HG03097 (cell line): ENCODE results near the gene TWIST2.

Experiments used
- ATAC-seq: cut with Tn5 transposase; IDR thresholded peaks from one replicate; pipeline ENCODE4 v1.9.1; 2021; ENCODE audit not compliant: unreplicated experiment, low FRiP score

Gene TWIST2

DNA sequence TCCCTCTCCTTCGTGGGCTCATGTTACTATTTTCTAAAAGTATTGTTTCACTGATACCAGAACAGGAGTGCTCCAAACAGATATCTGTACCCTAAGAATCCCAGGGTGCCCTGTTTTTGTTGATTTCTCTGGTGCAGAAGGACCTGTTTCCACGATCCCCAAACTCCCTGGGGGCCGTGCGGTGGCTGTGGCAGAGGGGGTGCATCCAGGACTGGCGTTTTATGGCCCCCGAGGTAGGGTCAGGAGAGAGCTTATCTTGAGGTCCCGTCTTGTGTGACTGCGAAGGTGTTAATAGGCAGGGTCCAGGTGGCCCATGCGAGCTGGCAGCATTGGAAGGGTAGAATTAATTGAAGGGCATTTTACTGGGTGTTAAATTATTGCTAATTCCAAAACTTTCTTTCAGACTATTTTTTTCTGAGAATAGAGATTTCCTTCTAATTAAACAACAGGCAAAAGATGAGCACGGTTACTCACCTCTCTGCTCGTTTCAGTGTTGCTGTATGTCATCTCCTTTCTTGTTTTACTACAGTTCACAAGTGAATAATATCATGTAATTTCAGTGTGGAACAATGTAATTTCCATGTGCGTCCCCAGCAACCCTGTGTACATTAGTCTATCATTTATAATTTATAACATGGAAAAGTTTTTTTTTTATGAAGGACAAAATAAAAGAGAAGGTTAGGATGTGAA lies 8.2 kb downstream of the TWIST2 start:
- no peak for ATAC-seq

DNA sequence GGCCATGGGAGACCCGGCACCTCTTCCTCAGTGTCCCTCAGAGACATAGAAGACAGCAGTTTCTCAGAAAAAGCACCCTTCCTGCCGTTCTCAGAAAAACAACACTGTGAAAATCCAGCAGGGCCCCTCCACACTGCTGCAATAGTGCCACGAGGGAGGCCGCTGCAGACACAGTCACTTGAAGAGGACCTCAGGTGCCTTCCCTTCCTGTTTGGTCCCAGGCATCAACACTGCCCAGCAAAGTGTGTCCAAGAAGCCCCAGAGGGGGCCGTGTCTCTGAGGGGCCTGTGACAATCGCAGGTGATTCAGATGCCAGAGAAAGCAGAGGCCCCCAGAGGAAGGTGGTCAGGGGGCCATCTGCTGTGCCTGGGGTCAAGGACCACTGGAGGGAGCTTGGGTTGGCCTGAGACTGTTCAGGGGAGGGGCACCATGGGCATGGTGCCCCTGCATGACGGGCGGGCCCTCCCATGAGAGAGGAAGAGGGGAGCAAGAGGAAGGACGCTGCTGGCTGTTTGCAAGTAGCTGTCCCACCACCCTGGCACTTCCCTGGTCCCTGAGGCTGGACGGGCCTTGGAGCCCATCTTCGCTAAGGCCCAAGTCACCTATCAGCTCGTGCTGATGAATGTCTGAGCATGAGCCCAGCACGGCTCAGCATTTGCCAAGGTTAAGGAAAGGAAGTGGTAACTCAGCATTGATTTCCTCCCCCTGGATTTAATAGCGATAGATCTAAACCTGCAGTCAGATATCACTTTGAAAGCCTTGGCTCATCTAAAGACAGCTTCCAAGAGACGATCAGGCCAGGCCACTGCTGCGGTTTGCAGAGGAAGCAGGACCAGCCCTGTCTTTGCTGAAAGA lies 9.1 kb downstream of the TWIST2 start:
- no peak for ATAC-seq

DNA sequence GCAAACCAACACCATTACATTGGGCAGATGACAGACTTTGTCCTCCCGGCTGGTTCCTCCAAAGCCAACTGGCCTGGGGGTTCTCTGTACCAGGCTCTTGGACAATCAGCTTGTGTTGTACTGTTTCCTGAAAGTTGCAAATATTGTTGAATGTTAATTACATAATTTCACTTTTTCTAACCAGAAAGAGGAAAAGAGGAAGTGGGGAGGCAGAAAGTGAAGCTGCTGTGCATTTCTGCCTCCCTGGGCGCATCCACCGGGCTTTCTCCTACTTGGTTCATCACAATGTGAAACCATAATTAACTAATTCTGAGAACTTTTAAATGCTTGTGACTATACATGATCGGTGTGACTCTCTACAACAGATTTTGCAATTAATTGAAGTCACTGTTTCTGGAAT lies 10.1 kb downstream of the TWIST2 start:
- ATAC-seq, result no peak

DNA sequence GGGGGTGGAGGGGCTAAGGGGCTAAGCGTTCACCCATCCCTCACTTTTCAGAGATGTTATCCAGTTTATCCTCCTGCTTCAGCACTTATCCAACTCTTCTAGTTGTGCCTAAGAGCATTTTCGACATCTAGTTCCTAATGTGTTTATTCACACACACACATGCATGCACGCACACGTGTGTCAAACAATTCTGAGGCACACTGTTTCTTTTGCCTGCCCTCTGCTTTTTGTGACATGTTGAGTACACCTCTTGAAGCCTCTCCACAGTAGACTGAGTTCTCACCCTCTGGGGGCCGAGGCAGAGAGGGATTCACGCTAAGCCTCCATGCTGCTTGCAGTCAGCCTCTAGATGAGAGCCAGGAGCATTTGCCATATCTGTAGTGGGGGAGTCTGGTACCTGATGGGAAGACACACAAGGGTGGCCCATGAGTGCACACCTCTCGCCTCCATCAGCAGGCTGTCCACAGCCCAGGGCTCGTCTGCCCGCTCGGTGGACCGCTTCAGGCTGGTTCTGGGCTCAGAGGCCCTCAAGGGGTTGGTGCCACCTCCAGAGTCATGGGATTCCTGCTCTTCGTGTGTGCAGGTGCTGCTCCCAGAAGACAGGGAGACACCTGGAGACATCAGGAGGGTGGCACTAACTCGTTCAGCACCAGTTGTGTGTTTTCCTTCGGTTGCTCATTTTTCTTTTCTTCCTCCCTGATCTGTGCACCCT lies 11.9 kb downstream of the TWIST2 start:
- no peak for ATAC-seq

DNA sequence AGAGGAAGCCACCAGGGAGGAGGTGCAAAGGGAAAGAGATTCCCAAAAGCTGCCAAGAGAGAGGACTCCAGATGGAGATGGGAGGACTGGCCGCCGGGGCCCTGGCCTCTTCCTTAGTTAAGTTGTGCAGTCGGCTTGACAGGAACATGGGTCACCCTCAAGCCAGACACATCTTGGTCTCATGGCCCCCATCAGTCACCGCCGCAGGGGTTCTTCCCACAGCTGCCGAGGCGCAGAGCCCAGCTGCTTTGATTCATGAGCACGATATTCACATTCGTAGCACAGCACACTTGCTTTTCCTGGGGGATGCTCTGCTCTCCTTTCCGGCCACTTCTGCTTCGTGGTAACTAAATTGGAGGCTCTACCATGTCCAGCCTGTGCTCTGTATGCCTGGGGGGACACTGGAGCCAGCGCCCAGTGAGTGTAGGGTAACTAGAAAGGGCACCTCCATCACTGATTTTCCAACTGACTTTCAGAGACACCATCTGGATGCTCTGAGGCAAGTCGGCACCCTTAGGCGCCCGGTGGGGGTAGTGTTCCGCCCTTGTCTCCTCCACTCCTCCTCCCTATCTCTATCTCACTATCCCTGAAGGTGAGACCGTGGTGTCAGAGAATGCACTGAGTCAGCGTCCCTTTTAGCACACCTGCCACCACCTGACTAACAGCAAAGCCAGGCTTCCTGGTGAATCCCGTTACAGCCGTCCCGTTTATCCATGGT lies 13.3 kb downstream of the TWIST2 start:
- ATAC-seq, result no peak

DNA sequence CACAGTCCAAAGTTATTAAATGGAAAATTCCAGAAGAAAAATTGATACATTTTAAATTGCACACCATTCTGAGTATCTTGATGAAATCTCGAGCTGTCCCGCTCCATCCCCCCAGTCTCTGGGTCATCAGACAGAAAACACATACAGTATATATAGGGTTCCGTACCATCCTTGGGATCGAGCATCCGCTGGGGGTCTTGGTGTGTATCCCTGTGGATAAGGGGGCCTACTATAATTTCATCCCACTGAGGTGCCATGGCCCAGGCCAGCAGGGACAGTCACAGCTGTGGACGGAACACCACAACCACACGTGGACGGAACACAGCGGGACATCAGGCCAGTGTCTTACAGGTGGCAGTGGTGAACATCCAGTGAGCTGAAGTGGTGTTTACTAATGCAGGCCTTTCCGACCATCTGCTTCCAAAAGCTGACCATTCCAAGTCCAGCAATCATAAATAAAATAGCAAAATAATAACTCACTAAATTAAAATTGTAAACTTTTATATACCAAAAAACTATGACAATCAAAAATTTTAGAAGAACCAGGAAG lies 14.0 kb downstream of the TWIST2 start:
- ATAC-seq, result no peak

DNA sequence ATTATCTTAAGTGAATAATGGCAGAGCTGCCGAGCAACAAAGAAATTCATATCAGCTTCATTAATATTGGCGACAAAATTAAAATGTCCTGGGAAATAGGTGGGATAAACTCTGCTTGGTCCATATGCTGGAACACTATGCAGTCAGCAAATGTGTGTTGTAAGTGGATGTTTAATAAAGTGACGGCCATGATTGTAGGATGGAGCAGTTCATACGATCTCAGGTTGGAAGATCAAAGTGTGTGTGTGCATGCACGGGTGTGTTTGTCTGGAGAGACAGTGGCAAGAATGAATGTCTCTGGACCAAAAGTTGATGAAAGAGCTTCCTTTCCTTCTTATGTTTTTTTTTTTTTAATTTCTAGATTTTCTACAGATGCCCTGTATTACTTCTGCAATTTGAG lies 14.8 kb downstream of the TWIST2 start:
- ATAC-seq, result no peak

DNA sequence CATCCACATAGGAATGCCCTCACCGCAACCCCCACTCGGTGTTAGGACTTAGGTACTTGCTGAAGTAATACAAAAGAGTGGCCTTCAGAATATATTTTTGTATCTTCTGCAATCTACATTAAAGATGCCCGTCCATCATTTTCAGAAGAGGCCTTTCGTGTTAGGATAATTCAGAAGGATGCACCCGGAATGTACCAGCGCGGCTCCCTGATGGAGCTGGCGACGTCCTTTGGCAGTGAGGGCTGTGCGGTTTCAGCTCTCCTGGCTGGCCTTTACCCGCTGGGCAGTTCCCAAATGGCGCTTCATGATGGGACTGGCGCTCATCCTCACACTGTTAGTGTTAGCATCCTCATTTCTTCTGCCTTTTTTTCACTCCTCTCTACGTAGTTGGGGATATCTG lies 15.3 kb downstream of the TWIST2 start:
- ATAC-seq, result no peak

DNA sequence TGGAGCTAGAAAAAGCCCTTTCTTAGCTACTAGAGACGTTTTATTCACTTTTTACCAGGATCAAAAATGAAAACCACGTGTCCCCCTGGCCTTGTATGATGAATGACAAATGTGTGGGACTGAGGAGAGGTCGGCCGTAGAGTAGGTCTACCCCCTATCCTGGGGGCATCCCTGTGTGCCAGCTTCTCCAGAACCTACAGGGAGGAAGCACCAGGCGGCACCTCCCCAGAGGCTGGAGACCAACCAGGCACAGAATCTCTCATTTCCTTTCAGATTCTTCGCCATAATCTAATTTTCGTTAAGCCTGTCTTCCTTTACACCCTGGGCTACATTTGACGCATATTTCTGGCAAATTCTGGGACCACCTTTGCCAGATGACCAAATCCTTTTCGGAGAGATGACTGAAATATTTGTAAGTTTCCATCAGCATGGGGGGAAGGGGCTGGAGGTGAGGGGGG lies 15.9 kb downstream of the TWIST2 start:
- ATAC-seq, result no peak

DNA sequence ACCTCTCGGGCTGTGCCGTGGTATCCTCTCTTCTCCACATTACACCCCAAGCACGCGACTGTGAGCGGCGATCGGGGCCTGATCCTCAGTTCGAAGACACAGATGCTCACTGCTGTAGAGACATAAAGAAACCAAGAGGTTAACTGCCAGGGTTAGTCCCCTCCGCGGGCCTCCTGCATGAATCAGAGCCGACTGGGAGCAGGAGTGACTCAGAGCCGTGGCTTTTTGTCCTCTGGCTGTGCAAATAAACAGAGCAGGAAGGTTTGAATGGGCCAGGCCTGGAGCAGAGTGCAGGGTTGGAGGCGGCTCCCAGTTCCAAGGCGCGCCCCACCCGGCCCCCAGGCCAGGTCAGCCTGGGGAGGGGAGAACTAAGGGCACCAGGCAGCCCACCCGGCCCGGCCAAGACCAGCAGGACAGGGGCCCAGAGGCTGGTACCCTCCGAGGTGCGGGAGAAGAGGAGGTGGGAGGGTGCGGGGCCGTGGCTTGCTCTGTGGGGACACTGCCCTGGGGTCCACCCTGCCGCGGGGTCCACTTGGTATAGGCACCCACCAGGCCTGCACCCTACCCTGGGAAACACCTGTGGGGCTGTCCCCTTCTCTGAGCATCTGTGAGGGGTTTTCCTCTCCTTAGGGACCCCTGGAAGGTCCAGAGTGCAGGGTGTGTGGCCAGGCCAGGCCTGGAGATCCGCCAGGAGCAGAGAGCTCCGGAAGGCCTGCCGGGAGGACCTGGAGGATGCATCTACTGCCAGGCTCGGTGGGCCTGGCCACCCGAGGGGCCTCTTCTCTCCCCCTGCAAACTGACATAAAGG lies 16.5 kb downstream of the TWIST2 start:
- no peak for ATAC-seq

DNA sequence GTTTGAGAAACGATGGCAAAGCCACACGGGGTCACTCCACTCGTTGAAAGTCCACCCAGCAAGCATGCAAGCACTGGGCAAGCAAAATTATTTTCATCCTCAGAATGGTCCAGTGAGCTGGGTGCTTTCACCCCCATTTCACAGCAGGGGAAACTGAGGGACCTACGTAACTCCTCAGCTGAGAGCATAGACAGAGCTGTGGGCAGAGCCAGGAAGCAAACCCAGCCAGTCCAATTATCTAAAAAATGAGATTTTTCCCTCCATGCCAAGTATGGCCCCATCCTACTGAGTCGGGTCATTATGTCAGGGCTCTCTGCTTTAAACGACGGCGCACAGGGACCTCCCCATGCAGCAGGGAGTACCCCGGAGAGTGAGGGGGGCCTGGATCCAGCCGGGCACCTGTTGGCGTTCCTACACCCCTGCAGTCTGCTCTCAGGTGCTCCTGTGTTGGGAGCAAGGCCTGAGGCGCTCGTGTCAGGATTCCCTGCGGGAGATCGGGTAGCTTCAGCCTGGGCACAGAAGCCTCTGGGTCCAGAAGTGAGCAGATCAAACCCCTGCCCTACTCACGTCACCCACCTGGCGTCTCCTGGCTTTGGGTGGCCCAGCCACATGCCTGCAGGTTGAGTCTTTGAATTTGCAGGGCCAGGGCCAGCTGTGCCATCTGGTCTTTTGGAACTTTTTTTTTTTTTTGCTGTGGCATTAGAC lies 17.3 kb downstream of the TWIST2 start:
- ATAC-seq, result no peak

DNA sequence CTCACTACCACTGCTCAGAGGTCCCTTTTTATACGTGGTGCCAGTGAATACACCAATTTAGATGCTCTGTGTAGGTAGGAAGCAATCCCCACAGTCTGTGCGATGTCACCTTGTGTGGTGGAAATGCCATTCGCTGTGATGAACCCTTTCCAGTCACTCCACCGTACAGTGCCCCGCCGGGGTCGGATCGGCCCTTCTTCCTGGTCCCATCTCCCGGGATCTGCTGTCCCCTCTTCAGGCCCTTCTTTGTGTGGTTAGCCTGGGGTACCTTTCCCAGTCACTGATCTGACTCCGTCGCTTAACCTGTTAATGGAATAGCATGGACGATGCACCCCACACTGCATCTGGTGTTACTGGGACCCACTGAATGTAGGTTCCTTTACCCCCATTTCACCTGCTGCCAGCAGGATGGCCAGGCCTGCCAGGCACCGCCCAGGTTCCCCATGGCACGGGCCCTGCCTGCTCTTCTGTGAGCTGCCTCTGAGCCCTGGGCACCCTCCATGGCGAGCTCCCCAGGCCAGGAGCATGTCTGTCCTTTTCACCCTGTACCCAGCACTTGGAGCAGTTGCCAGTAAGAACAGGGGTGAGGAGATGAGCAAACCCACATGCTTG lies 18.0 kb downstream of the TWIST2 start:
- no peak for ATAC-seq

DNA sequence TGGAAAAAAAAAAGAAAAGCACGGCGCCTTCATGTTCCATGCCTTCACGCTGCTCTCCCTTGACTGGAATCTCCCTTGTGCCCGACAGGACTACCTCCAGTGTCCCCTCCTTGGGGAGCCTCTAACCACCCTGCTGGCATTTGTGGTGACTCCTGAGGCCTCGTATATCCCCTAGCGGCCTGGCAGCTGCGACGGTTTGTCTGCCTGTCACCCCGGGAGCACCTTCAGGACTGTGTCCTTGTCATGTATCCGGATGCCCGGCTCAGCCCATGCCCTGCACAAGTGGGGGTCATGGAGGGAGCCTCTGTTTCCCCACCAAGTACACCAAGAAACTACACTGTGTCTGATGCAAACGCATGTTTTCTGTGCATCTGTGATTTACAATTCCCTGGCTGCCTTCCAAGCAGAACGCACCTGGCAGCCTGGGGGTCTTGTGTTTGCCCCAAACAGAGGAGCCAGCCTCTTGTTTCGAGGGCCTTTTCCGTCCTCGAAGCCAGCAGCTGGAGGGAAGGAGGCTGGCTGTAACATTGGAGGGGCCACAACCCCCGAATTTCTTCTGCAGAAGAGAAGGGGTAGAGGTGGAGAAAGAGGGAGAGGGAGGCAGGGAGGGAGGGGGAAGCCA lies 18.9 kb downstream of the TWIST2 start:
- no peak for ATAC-seq

DNA sequence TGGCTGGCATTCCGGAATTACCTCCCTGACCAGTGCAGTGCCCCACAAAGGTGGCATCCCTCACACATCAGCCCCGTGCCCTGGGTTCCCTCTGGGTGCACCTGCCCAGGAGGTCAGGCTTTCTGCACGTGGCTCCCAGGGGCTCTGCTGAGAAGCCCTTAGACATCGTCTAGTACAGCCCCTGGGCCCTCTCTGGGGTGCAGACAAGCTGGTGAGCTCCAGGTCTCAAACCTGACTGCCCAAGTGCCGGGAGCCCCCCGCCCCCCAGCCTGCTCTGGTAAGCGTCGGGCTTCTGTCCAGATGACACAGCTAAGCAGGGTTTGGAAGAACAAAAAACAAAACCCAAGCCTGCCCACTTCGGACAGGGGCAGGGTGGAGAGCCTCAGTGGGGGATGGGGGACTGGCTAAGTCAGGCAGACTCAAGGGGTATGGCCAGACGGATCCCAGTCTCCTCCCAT lies 20.2 kb downstream of the TWIST2 start:
- no peak for ATAC-seq

DNA sequence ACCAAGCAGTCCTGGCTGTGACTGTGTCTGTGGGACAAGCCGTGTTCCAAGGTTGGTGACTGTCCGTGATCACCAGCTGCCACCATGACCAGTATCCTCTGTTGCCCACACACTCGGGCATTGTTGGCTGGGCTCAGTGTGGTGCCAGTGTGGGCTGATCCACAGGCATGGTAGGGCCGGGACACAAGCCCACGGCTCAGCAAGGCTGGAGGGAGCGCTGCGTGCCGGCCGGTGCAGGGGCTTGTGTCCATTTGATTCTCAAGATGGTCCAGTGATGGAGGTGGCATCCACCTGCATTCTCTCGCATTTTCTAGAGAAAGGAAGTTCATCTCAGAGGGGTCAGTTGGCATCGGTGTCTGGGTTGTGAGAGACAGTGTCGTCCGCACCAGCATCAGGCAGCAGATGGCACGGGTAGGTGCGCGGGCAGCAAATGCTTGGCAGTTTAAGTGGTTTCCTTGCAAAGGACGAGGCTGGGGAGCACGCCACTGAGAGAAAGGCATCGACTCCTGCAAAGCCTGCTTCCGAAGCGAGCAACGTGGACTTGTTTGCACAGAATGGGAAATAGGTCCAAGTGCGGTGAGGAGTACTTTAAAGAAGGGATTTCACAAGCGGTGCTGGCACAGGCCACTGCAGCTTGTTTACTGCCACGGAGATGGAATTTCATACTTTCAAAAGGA lies 20.9 kb downstream of the TWIST2 start:
- ATAC-seq, result no peak

DNA sequence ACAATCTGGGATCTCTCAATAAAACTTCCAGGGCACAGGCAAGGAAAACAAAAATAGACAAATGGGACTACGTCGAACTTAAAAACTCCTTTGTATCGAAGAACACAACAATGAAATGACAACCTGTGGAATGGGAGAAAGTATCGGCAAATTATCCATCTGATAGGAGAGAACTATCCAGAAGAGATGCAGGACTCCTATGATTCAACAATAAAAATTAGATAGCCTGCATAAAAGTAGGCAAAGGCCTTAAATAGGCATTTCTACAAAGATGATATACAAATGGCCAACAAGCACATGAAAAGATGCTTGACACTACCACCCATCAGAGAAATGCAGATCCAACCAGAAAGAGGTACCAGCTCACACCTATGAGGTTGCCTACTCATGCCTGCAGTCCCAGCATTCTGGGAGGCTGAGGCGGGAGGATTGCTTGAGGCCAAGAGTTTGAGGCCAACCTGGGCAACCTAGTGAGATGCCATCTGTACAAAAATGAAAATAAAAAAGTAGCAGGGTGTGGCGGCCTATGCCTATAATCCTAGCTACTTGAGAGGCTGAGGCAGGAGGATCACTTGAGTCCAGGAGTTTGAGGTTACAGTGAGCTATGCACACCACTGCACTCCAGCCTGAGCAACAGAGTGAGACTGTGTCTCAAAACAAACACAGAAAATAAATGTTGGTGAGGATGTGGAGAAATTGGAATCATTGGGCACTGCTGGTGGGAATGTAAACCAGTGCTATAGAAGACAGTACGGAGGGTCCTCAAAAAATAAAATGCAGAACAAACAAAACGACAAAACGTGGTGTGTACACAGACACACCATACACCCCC lies 21.6 kb downstream of the TWIST2 start:
- no peak for ATAC-seq

DNA sequence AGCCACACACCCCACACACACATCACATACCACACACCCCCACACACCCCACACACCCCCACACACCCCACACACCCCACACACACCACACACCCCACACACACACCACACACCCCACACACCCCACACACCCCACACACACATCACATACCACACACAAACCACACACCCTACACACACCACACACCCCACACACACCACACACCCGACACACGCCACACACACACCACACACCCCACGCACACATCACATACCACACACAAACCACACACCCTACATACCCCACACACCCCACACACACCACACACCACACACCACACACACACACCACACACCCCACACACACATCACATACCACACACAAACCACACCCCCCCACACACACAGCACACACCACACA lies 22.4 kb downstream of the TWIST2 start:
- ATAC-seq, result no peak
